Measurements from ENCODE around the gene HEXA. TPM values are rescaled to one million over a fixed set of nuclear protein-coding genes. Genes with fewer than 3 reads are reported as not detected.

Gene HEXA
- total RNA-seq, 1 donor from 2014 or later: 81.6 TPM

Other genes starting within 250 kb of the HEXA start
- not detected for gene GRAMD2A, start 178.2 kb downstream of the HEXA start, total RNA-seq (ENCODE audit: unreplicated experiment)
- gene PKM, start 144.8 kb downstream of the HEXA start, total RNA-seq (ENCODE audit: unreplicated experiment): 949 TPM
- gene PARP6, start 103.5 kb downstream of the HEXA start, total RNA-seq (ENCODE audit: unreplicated experiment): 193 TPM
- gene CELF6, start 55.9 kb downstream of the HEXA start, total RNA-seq (ENCODE audit: unreplicated experiment): 4.1 TPM
- not detected for gene TMEM202, start 22.3 kb upstream of the HEXA start, total RNA-seq (ENCODE audit: unreplicated experiment)
- gene ARIH1, start 98.3 kb upstream of the HEXA start, total RNA-seq (ENCODE audit: unreplicated experiment): 291 TPM

Data from glutamatergic neuron (in vitro differentiated cells).